Gastroesophageal sphincter (tissue), 4 donors: ENCODE measurements around the gene CSMD2. TPM values are rescaled to one million over a fixed set of nuclear protein-coding genes. Genes with fewer than 3 reads are reported as not detected.

ENCODE experiments used
- ATAC-seq: fragments of 150-250 bp; one replicate; pipeline ENCODE4 v1.9.1; 2016; ENCODE audit warnings: mild to moderate bottlenecking, moderate library complexity
- H3K27ac ChIP-seq, 4 donors: fragments of 200-600 bp; sonication (generic) in 3 of 4; 1 replicate in 3 of 4; 2 replicates in 1 of 4; pipeline ENCODE4 v1.5.1; 2016 to 2019
- H3K27me3 ChIP-seq: fragments of 200-600 bp; sonication (generic); one replicate; pipeline ENCODE4 v1.5.1; 2019
- H3K36me3 ChIP-seq, 2 donors: fragments of 200-600 bp; sonication (generic); one replicate each; pipeline ENCODE4 v1.5.1; 2019; ENCODE audit warnings: control low read depth in 1 of 2
- H3K4me1 ChIP-seq, 3 donors: fragments of 200-600 bp; sonication (generic); 1 replicate in 2 of 3; 2 replicates in 1 of 3; pipeline ENCODE4 v1.5.1; 2016 to 2019; ENCODE audit warnings: control low read depth in 2 of 3
- H3K4me3 ChIP-seq, 2 donors: fragments of 200-600 bp; sonication (generic); one replicate each; pipeline ENCODE4 v1.5.1; 2019; ENCODE audit warnings: mild to moderate bottlenecking in 1 of 2, moderate library complexity in 1 of 2
- H3K9me3 ChIP-seq, 3 donors: fragments of 200-600 bp; sonication (generic); one replicate each; pipeline ENCODE4 v1.5.1; 2017 to 2019; ENCODE audit warnings: control low read depth in 2 of 3
- EP300 ChIP-seq: sonication (generic); formaldehyde crosslinking; IDR thresholded peaks from one replicate; pipeline ENCODE4 v1.6.1; 2017; ENCODE audit warnings: antibody characterized with exemption, mild to moderate bottlenecking
- POLR2A ChIP-seq, 2 donors: fragments of 450-650 bp; IDR thresholded peaks; one replicate each; pipeline ENCODE4 v1.6.1; 2017; ENCODE audit warnings: antibody characterized with exemption in 2 of 2, mild to moderate bottlenecking in 2 of 2, moderate library complexity in 1 of 2
- POLR2AphosphoS5 ChIP-seq: sonication (generic); formaldehyde crosslinking; IDR thresholded peaks from one replicate; pipeline ENCODE4 v1.6.1; 2017; ENCODE audit warnings: antibody characterized with exemption
- WGBS, 2 donors: methylation state at CpG; one replicate each; pipeline ENCODE4 v1.1.5; 2018; ENCODE audit warnings: low coverage in 1 of 2; 5-methylcytosine and 5-hydroxymethylcytosine counted together
- total RNA-seq, 4 donors: library from RNA; depleted of rRNA; stranded (reverse); fragments of >200 nt; gene quantifications; one replicate each; pipeline ENCODE4 v1.1.0, GENCODE V29; 2016
- TF ChIP-seq, protein P1 (sequence below), 4 experiments: fragments of 200-600 bp in 2 of 4; fragments of 450-650 bp in 2 of 4; sonication (generic) in 1 of 4; IDR thresholded peaks; one replicate each; pipeline ENCODE4 v1.5.1; 2017 to 2019; ENCODE audit warnings: antibody characterized with exemption in 4 of 4, mild to moderate bottlenecking in 2 of 4, moderate library complexity in 2 of 4

CSMD2 gene
- total RNA-seq, 4 donors from 2014 or later, result 0.22 to 2.5 (median 0.37) TPM

DNA sequence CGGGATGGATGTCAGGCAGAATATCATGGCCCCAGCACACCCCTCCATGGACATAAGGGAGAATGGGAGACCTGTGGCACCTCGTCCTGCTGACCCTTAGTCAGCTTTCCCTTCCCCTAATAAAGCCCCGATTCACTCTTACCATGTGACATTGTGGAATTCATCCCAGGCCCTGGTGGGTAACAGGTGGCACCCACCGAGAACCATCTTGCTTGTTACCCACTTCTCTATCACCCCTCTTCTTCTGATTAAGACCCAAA lies 32.9 kb downstream of the CSMD2 start:
- Histone ChIP-seq H3K27ac (no peak overlapping the region), H3K36me3 (no peaks in the 10 kb centered on the region), H3K4me1 (no peaks in the 10 kb centered on the region), H3K4me3 (no peak overlapping the region), H3K27me3 (peaks cover 12% of the 10 kb centered on the region), H3K9me3 (no peaks in the 10 kb centered on the region)
- 67 to 93% methylated on average over 2 to 3 of the region's 4 CpGs for WGBS, 2 donors
- ATAC-seq, result no peak
- TF ChIP-seq POLR2A (IDR thresholded peaks at IDR 0.05) (no peak), POLR2AphosphoS5 (no peak)
- TF ChIP-seq, protein P1, sequence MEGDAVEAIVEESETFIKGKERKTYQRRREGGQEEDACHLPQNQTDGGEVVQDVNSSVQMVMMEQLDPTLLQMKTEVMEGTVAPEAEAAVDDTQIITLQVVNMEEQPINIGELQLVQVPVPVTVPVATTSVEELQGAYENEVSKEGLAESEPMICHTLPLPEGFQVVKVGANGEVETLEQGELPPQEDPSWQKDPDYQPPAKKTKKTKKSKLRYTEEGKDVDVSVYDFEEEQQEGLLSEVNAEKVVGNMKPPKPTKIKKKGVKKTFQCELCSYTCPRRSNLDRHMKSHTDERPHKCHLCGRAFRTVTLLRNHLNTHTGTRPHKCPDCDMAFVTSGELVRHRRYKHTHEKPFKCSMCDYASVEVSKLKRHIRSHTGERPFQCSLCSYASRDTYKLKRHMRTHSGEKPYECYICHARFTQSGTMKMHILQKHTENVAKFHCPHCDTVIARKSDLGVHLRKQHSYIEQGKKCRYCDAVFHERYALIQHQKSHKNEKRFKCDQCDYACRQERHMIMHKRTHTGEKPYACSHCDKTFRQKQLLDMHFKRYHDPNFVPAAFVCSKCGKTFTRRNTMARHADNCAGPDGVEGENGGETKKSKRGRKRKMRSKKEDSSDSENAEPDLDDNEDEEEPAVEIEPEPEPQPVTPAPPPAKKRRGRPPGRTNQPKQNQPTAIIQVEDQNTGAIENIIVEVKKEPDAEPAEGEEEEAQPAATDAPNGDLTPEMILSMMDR (IDR thresholded peaks at IDR 0.05), result no peak

DNA sequence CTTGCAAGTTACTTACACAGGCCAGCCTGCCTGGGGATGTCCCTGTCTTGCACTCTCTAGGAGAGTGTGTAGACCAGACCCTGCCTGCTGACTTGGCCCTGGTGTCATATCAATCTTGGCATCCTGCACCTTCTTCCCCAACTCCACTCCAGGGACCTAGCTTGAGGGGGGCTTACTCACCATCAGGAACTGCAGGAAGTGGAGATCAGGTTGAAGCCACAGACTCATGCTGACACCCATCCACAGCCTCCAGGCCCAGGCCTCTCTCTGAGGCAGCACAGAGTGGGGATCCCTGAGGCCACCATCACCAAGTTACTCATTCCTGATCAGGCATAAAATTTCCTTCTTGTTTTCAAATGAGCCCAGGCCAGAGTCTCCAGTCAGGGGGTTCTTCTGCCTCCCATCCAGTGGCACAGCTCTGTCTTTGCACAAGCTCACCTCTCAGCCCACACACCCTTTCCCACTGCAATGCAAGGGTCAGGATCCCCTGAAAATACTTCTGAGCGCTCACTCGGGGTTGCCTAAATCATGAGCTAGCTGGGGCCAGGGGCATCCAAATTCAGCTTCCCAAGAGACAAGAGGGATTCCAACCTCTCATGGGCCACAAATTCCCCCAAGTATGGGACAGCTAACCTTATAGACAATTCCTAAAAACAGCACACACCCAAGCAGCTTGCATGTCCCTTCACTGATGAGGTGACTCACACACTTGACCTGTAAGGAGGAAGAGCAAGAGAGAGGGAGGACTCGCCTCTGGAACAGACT lies 33.5 kb downstream of the CSMD2 start:
- H3K9me3 ChIP-seq, result no peaks in the 10 kb centered on the region
- H3K36me3 ChIP-seq, result no peaks in the 10 kb centered on the region
- no peak overlapping the region for H3K27ac ChIP-seq
- peaks cover 15% of the 10 kb centered on the region for H3K27me3 ChIP-seq
- no peak for ATAC-seq
- H3K4me1 ChIP-seq, result no peaks in the 10 kb centered on the region
- no peak overlapping the region for H3K4me3 ChIP-seq
- TF ChIP-seq POLR2AphosphoS5, result no peak
- TF ChIP-seq EP300, result no peak
- TF ChIP-seq POLR2A (IDR thresholded peaks at IDR 0.05), result no peak
- TF ChIP-seq, protein P1 (IDR thresholded peaks at IDR 0.05), result no peak
- 76% methylated on average over 3 of the region's 3 CpGs; no CpG with 5 or more reads in 1 of the 2 donors for WGBS, 2 donors

DNA sequence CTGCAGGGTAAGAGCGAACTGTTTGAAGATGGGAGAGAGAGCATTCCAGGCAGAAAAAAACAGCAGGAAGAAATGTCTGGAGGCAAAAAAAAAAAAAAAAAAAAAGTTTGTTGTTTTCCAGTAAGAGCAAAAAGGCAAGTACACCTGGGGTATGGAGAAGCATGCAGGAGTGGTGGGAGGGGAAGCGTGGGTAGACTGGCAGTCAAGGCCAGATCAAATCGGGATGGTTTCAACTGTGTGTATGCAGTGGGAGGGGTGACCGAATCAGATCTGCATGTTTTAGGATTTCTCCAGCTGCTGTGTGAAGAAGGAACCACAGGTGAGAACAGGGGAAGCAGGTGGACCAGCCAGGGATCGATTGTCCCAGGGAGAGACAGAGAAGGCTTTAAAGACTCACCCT lies 34.7 kb downstream of the CSMD2 start:
- ATAC-seq, result no peak
- no peaks in the 10 kb centered on the region for H3K4me1 ChIP-seq
- peaks cover 24% of the 10 kb centered on the region for H3K27me3 ChIP-seq
- TF ChIP-seq EP300 (no peak), POLR2AphosphoS5 (no peak), POLR2A (IDR thresholded peaks at IDR 0.05) (no peak)
- TF ChIP-seq, protein P1 (IDR thresholded peaks at IDR 0.05), result no peak
- no peaks in the 10 kb centered on the region for H3K9me3 ChIP-seq
- no peak overlapping the region for H3K4me3 ChIP-seq
- H3K27ac ChIP-seq, result no peak overlapping the region
- H3K36me3 ChIP-seq, result no peaks in the 10 kb centered on the region
- 77 to 82% methylated on average over 3 to 5 of the region's 5 CpGs for WGBS, 2 donors

DNA sequence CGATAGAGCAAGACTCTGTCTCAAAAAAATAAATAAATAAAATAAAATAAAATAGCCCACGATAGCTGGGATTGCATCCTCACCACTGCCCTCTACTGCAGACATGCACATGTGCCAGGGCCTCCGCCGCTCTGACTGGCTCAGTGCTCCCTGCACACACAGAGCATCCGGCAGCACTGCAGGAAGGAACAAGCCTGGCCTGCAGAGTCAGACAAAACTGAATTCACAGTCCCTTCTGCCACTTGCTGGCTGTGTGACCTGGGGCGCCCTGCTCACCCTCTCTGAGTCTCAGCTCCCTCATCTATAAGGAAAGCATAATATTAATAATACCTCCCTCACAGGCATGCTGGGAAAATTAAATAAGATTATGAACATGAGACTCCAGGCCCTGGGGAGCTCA lies 35.4 kb downstream of the CSMD2 start:
- Histone ChIP-seq H3K36me3 (no peaks in the 10 kb centered on the region), H3K4me1 (no peaks in the 10 kb centered on the region), H3K9me3 (no peaks in the 10 kb centered on the region), H3K27ac (no peak overlapping the region), H3K4me3 (no peak overlapping the region), H3K27me3 (peaks cover 24% of the 10 kb centered on the region)
- TF ChIP-seq POLR2A (IDR thresholded peaks at IDR 0.05), result no peak
- TF ChIP-seq EP300, result no peak
- no peak for TF ChIP-seq POLR2AphosphoS5
- TF ChIP-seq, protein P1 (IDR thresholded peaks at IDR 0.05), result no peak
- no peak for ATAC-seq
- 36 to 72% methylated on average over 2 to 6 of the region's 6 CpGs for WGBS, 2 donors

DNA sequence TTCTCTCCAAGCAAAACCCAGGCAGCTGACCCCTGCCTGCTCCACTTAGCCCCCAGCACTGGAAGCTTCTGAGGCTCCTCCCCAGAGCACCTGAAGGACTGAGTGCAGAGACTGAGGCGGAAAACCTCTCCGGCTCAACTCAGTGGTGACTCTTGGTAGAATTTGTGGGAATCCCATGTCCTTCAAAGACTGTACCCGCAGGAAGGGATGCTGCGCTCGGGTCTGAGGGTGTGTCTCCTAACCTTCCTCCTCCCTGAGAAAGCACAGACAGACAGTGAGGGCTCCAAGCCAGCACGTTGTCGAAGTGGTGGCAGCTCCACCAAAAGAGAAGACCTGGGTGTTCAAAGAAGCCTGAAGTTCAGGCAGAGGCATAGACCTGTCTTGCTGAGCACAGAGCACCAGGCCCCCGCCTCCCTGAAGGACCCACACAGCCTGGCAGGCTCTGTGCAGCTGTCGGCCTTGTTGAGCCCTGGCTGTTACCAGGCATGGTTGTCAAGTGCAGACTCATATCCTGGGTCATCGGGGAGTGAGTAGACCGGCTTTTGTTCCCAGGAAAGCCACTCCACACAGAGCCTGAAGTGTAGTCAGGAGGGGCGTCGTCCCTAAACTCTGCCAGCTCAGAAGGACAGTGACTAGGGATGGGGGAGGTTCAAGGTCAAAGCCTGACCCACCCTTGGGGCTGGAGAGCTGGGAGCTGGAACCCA lies 36.7 kb downstream of the CSMD2 start:
- no peaks in the 10 kb centered on the region for H3K9me3 ChIP-seq
- no peak overlapping the region for H3K27ac ChIP-seq
- H3K36me3 ChIP-seq, result no peaks in the 10 kb centered on the region
- no peaks in the 10 kb centered on the region for H3K4me1 ChIP-seq
- TF ChIP-seq EP300 (no peak), POLR2A (IDR thresholded peaks at IDR 0.05) (no peak), POLR2AphosphoS5 (no peak)
- TF ChIP-seq, protein P1 (IDR thresholded peaks at IDR 0.05), result no peak
- no peak for ATAC-seq
- peaks cover 27% of the 10 kb centered on the region for H3K27me3 ChIP-seq
- H3K4me3 ChIP-seq, result no peak overlapping the region
- 90 to 100% methylated on average over 2 to 3 of the region's 13 CpGs for WGBS, 2 donors
